ENCODE results near the gene CYP27C1. TPM values are rescaled to one million over a fixed set of nuclear protein-coding genes. Genes with fewer than 3 reads are reported as not detected.
"Not testable (repeated sequence)": the region's sequence is repeated elsewhere in the genome, so short reads cannot be mapped to it uniquely, and the experiment has no call there.

Gene CYP27C1
- total and polyA plus RNA-seq, 2 donors (not counting 1 experiment from before 2014, with no cell fraction given), result 0.07 TPM; not detected in 1

DNA sequence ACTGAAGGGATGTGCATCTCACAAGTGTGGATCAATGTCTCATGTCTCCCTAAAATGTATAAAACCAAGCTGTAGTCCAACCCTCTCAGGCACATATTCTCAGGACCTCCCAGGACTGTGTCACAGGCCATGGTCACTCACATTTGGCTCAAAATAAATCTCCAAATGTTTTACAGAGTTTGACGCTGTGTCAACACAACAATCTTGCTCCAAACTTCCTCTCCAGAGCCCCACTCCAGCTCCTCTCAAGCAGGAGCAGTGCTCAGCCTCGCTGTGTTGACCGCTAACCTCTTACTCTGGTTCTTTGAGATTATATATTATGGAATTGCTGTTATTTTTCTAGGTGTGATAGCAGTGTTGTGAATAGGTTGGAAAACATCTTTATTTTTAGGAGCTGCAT is 56.2 kb downstream of the CYP27C1 start:
- H3K27ac ChIP-seq (ENCODE audit: insufficient read depth, low read length), result no peak overlapping the region
- TF ChIP-seq CTCF (conservative IDR thresholded peaks at IDR 0.05 in 1 of 2, IDR thresholded peaks at IDR 0.05 in 1 of 2; ENCODE audit: low read depth in 1 of 2, low read length in 2 of 2) (no peak), EZH2 (IDR thresholded peaks at IDR 0.05; ENCODE audit: low read length, missing control alignments) (no peak)
- no peaks in the 10 kb centered on the region for H3K9me3 ChIP-seq (ENCODE audit: control insufficient read depth, insufficient read depth, low read depth, low read length)
- H3K4me2 ChIP-seq (ENCODE audit: extremely low read depth, insufficient read depth, low read length), result no peak overlapping the region
- H3K4me3 ChIP-seq (replicated peaks in 1 of 4; ENCODE audit: control extremely low read depth in 1 of 4, insufficient read depth in 1 of 4, low read depth in 3 of 4, low read length in 4 of 4), result no peak overlapping the region
- H3K27me3 ChIP-seq (ENCODE audit: control insufficient read depth, insufficient read depth, low read length), result no peaks in the 10 kb centered on the region
- H3K4me1 ChIP-seq (ENCODE audit: control insufficient read depth, extremely low read depth, insufficient read depth, low read length), result no peaks in the 10 kb centered on the region
- DNase-seq (ENCODE audit: low read depth in 2 of 2), result no peak
- no peak overlapping the region for H2AFZ ChIP-seq (ENCODE audit: low read length)
- no peaks in the 10 kb centered on the region for H3K36me3 ChIP-seq (ENCODE audit: control insufficient read depth, insufficient read depth, low read length)
- H4K20me1 ChIP-seq (ENCODE audit: control insufficient read depth, extremely low read depth, insufficient read depth, low read length), result no peaks in the 10 kb centered on the region
- H3K79me2 ChIP-seq (ENCODE audit: control insufficient read depth, insufficient read depth, low read length), result no peaks in the 10 kb centered on the region
- no peak overlapping the region for H3K9ac ChIP-seq (ENCODE audit: insufficient read depth, low read length)

DNA sequence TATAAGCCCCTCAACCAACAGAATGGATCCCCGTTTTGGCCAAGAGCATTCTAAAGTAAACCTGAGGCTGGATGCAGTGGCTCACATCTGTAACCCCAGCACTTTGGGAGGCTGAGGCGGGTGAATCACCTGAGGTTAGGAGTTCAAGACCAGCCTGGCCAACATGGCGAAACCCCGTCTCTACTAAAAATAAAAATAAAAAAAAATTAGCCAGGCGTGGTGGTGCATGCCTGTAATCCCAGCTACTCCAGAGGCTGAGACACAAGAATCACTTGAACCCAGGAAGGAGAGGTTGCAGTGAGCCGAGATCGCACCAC is 57.1 kb downstream of the CYP27C1 start:
- not testable (repeated sequence) for H4K20me1 ChIP-seq (ENCODE audit: control insufficient read depth, extremely low read depth, insufficient read depth, low read length); H3K4me1 ChIP-seq (ENCODE audit: control insufficient read depth, extremely low read depth, insufficient read depth, low read length); H2AFZ ChIP-seq (ENCODE audit: low read length); H3K4me3 ChIP-seq (replicated peaks in 1 of 4; ENCODE audit: control extremely low read depth in 1 of 4, insufficient read depth in 1 of 4, low read depth in 3 of 4, low read length in 4 of 4); H3K9ac ChIP-seq (ENCODE audit: insufficient read depth, low read length); DNase-seq (ENCODE audit: low read depth in 2 of 2); H3K27ac ChIP-seq (ENCODE audit: insufficient read depth, low read length); H3K36me3 ChIP-seq (ENCODE audit: control insufficient read depth, insufficient read depth, low read length); H3K9me3 ChIP-seq (ENCODE audit: control insufficient read depth, insufficient read depth, low read depth, low read length); H3K79me2 ChIP-seq (ENCODE audit: control insufficient read depth, insufficient read depth, low read length); H3K27me3 ChIP-seq (ENCODE audit: control insufficient read depth, insufficient read depth, low read length); H3K4me2 ChIP-seq (ENCODE audit: extremely low read depth, insufficient read depth, low read length)

GRCh38 chr2:127162261-127163089 is 57.6 kb downstream of the CYP27C1 start:
- H3K27ac ChIP-seq (ENCODE audit: insufficient read depth, low read length), result no peak overlapping the region
- H3K9ac ChIP-seq (ENCODE audit: insufficient read depth, low read length), result no peak overlapping the region
- no peak overlapping the region for H3K4me2 ChIP-seq (ENCODE audit: extremely low read depth, insufficient read depth, low read length)
- DNase-seq (ENCODE audit: low read depth in 2 of 2), result no peak
- H4K20me1 ChIP-seq (ENCODE audit: control insufficient read depth, extremely low read depth, insufficient read depth, low read length), result no peaks in the 10 kb centered on the region
- no peaks in the 10 kb centered on the region for H3K4me1 ChIP-seq (ENCODE audit: control insufficient read depth, extremely low read depth, insufficient read depth, low read length)
- no peak overlapping the region for H3K4me3 ChIP-seq (replicated peaks in 1 of 4; ENCODE audit: control extremely low read depth in 1 of 4, insufficient read depth in 1 of 4, low read depth in 3 of 4, low read length in 4 of 4)
- no peak overlapping the region for H2AFZ ChIP-seq (ENCODE audit: low read length)
- H3K9me3 ChIP-seq (ENCODE audit: control insufficient read depth, insufficient read depth, low read depth, low read length), result no peaks in the 10 kb centered on the region
- H3K27me3 ChIP-seq (ENCODE audit: control insufficient read depth, insufficient read depth, low read length), result no peaks in the 10 kb centered on the region
- no peak for TF ChIP-seq CTCF (conservative IDR thresholded peaks at IDR 0.05 in 1 of 2, IDR thresholded peaks at IDR 0.05 in 1 of 2; ENCODE audit: low read depth in 1 of 2, low read length in 2 of 2)
- TF ChIP-seq EZH2 (IDR thresholded peaks at IDR 0.05; ENCODE audit: low read length, missing control alignments), result no peak
- no peaks in the 10 kb centered on the region for H3K79me2 ChIP-seq (ENCODE audit: control insufficient read depth, insufficient read depth, low read length)
- H3K36me3 ChIP-seq (ENCODE audit: control insufficient read depth, insufficient read depth, low read length), result no peaks in the 10 kb centered on the region
